Prostate gland (tissue), 2 donors: Measurements from ENCODE around the gene AQP5. TPM values are rescaled to one million over a fixed set of nuclear protein-coding genes. Genes with fewer than 3 reads are reported as not detected.

Experiments used
- DNase-seq: peaks from one replicate; pipeline ENCODE4 v3.0.0-alpha.2; 2019; ENCODE audit warnings: low spot score
- H3K27ac ChIP-seq, 2 donors: fragments of 200-600 bp; sonication (generic); 2 replicates each; pipeline ENCODE4 v1.5.1; 2017 to 2019
- H3K27me3 ChIP-seq: fragments of 200-600 bp; sonication (generic); replicated peaks from 2 replicates; pipeline ENCODE4 v1.5.1; 2019; ENCODE audit not compliant: insufficient read depth
- H3K36me3 ChIP-seq, 2 donors: fragments of 200-600 bp; sonication (generic); 1 replicate in 1 of 2; 2 replicates in 1 of 2; pipeline versions ENCODE4 v1.5.1 to v1.8.1; 2017 to 2019
- H3K4me1 ChIP-seq: fragments of 200-600 bp; sonication (generic); replicated peaks from 2 replicates; pipeline ENCODE4 v1.5.1; 2019
- H3K4me3 ChIP-seq, 2 donors: fragments of 200-600 bp; sonication (generic); 2 replicates each; pipeline ENCODE4 v1.5.1; 2017 to 2019
- H3K9me3 ChIP-seq: fragments of 200-600 bp; sonication (generic); 2 replicates; pipeline ENCODE4 v1.5.1; 2017
- POLR2A ChIP-seq: fragments of 450-650 bp; IDR thresholded peaks from one replicate; pipeline ENCODE4 v1.6.1; 2016; ENCODE audit warnings: antibody characterized with exemption, mild to moderate bottlenecking
- POLR2AphosphoS5 ChIP-seq: sonication (generic); formaldehyde crosslinking; IDR thresholded peaks from one replicate; pipeline ENCODE4 v1.6.1; 2017; ENCODE audit warnings: antibody characterized with exemption
- WGBS: methylation state at CpG from one replicate; pipeline ENCODE4 v1.1.5; 2018; 5-methylcytosine and 5-hydroxymethylcytosine counted together
- intact Hi-C: fragments of 100-400 bp; cut with DNase I; formaldehyde crosslinking; loops from one replicate; pipeline ENCODE4 v1.14.2; 2022
- total RNA-seq, 2 donors: library from RNA; depleted of rRNA; stranded (reverse); fragments of >200 nt; gene quantifications; one replicate each; pipeline ENCODE4 v1.1.0, GENCODE V29; 2016
- TF ChIP-seq, protein P1 (sequence below), 4 experiments: fragments of 200-600 bp in 2 of 4; fragments of 450-650 bp in 2 of 4; sonication (generic) in 2 of 4; IDR thresholded peaks; 1 replicate in 3 of 4; 2 replicates in 1 of 4; pipeline ENCODE4 v1.5.1; 2016 to 2019; ENCODE audit warnings: antibody characterized with exemption in 4 of 4, mild to moderate bottlenecking in 2 of 4, moderate library complexity in 2 of 4

Gene AQP5
- total RNA-seq, 2 donors from 2014 or later: 3.4 to 25.8 TPM

DNA sequence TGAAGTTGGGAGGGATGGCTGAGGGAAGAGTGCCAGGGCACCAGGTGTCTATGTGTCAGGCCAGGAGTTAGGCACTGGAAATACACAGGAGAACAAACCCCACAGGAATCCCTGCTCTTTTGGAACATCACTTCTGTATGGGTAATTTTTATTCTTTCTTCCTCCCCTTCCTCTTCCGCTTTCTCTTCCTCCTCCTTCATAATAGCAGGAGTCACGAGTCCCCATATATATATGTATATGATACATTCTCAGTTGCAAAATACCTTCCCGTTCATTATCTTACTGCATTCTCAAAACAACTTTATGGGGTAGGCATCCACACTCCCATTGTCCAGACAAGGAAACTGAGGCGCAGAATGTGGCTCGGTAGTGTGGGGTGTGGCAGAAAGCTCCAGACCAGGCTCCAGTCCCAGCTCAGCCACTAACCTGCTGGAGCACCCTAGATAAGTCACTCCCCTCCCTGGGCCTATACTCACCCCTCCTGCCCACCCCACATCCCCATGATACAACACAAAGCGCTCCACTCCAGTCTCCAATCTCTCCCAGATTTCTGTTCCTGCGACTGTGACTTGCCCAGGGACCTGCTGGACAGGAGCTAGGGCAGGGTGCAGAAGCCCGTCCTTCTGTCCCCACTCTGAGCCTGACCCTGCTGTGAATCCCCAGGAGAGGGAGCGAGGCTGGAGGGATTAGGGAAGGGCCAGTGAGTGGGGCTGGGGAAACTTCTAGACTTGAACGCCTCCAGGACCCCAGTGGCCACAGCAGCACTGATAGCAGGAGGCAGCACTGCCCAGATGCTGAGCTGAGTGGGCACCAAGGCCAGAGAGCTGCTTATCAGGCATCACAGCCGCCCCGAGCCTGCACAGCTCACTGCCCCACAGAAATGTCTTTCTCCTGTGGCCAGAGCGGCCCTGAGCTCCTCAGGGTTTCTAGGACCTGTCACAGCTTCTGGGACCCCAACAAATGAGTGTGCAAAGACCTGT lies 12.5 kb upstream of the AQP5 start:
- intact Hi-C loops: no loop called here
- Histone ChIP-seq H3K4me1 (no peaks in the 10 kb centered on the region), H3K4me3 (no peak overlapping the region), H3K27ac (no peak overlapping the region), H3K36me3 (no peaks in the 10 kb centered on the region), H3K9me3 (no peaks in the 10 kb centered on the region), H3K27me3 (no peaks in the 10 kb centered on the region)
- TF ChIP-seq, protein P1, sequence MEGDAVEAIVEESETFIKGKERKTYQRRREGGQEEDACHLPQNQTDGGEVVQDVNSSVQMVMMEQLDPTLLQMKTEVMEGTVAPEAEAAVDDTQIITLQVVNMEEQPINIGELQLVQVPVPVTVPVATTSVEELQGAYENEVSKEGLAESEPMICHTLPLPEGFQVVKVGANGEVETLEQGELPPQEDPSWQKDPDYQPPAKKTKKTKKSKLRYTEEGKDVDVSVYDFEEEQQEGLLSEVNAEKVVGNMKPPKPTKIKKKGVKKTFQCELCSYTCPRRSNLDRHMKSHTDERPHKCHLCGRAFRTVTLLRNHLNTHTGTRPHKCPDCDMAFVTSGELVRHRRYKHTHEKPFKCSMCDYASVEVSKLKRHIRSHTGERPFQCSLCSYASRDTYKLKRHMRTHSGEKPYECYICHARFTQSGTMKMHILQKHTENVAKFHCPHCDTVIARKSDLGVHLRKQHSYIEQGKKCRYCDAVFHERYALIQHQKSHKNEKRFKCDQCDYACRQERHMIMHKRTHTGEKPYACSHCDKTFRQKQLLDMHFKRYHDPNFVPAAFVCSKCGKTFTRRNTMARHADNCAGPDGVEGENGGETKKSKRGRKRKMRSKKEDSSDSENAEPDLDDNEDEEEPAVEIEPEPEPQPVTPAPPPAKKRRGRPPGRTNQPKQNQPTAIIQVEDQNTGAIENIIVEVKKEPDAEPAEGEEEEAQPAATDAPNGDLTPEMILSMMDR (IDR thresholded peaks at IDR 0.05): no peak
- TF ChIP-seq POLR2A (no peak), POLR2AphosphoS5 (no peak)
- DNase-seq: no peak
- WGBS: 89% methylated on average over 13 of the region's 13 CpGs

DNA sequence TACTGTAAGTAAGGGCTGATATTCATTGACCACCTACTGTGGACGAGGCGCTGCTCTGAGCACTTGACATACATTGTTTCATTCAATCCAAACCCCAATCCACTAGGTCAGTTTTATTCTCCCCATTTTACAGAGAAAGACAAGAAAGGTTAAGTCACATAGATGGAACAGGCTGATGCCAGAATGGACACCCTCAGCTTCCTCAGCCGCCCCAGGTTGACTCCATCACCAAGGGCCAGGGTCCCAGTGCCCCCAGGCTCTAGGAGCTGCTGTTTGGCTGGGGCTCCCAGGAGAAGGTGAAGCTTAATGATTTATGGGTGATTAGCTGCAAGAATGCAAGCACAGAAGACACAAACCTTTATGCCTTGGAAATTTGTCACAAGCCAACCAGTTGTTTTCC lies 11.8 kb upstream of the AQP5 start:
- WGBS: 89% methylated on average over 3 of the region's 3 CpGs
- no peaks in the 10 kb centered on the region for H3K4me1 ChIP-seq
- no peaks in the 10 kb centered on the region for H3K36me3 ChIP-seq
- no peak for DNase-seq
- H3K27ac ChIP-seq: no peak overlapping the region
- H3K4me3 ChIP-seq: no peak overlapping the region
- H3K27me3 ChIP-seq: no peaks in the 10 kb centered on the region
- intact Hi-C loops: no loop called here
- TF ChIP-seq POLR2AphosphoS5 (no peak), POLR2A (no peak)
- TF ChIP-seq, protein P1 (IDR thresholded peaks at IDR 0.05): no peak
- H3K9me3 ChIP-seq: no peaks in the 10 kb centered on the region

- intact Hi-C loops: no loop called here
- Histone ChIP-seq H3K36me3 (no peaks in the 10 kb centered on the region), H3K9me3 (no peaks in the 10 kb centered on the region), H3K4me1 (no peaks in the 10 kb centered on the region), H3K27me3 (no peaks in the 10 kb centered on the region), H3K27ac (no peak within 1 kb of the TSS), H3K4me3 (no peak within 1 kb of the TSS)
- TF ChIP-seq, protein P1 (IDR thresholded peaks at IDR 0.05): no peak
- TF ChIP-seq POLR2A (no peak), POLR2AphosphoS5 (no peak)
- 84% methylated on average over 32 of the region's 32 CpGs for WGBS
- no peak for DNase-seq
These were observed 11.1 kb upstream of the AQP5 start, which contains the start of gene AQP2 for GRCh38 chr12:49950273-49951251. Gene AQP2, plus strand, starts transcription at chr12:49950737. Its CDS starts 94 bp downstream, at chr12:49950831.

DNA sequence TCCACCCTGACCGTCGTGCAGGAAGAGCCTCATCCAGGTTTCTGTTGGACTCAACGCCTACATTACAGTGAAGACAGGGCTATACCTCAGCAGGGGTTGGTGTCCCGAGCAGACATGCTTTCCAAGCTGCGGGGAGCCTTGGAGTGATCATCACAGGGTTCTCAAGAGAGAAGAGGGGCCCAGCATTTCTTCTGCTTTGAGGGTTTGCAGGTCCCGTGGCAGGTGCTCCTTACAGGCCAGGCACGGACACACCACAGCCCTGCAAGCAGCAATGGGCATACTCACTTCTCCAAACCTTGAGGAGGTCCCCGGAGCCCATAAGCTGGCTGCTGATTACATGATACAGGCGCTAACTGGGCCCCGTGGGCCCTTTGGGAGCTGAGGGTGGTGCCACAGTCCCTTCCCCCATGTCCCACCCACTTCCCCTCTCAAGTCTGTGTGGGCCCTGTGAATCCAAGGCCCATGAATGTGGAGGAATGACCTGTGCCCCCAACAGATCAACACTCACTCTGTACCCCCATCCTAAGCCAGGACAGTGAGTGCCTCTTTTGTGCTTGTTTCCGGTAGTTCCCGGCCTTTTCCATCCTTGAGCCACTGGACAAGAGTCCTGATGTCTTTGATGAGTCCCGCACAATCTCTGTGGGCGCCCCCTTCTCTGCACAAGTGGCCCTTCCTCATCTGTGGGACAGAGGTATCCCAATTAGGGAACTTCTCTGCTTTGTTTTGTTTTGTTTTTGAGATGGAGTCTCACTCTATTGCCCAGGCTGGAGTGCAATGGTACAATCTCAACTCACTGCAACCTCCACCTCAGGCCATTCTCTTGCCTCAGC lies 10.0 kb upstream of the AQP5 start:
- Histone ChIP-seq H3K27me3 (no peaks in the 10 kb centered on the region), H3K27ac (no peak overlapping the region), H3K9me3 (no peaks in the 10 kb centered on the region), H3K4me3 (no peak overlapping the region), H3K36me3 (no peaks in the 10 kb centered on the region), H3K4me1 (no peaks in the 10 kb centered on the region)
- intact Hi-C loops: no loop called here
- TF ChIP-seq, protein P1 (IDR thresholded peaks at IDR 0.05): no peak
- 83% methylated on average over 14 of the region's 14 CpGs for WGBS
- no peak for DNase-seq
